Measurements from ENCODE around the gene ATP8B4.

The ATP8B4 gene

DNA sequence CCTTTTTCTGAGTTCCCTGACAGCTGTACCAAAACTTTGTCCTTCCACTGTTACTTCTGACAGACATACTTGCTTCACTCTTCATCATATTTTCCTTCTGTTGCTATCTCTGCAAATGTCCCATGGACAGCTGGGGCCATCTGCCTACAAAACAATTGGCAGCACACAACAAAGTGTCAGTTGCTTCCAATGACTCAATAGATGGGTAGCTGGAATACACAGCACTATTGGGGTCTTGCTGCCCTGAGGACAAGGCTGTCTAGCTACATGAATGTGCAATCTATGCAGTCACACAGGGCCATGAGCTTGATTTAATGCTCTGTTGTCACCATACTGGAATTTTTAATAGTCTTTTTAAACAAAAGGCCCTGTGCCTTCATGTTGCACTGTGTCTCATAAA lies 305.4 kb downstream of the ATP8B4 start:
- no peak for DNase-seq (ENCODE audit: low spot score)

DNA sequence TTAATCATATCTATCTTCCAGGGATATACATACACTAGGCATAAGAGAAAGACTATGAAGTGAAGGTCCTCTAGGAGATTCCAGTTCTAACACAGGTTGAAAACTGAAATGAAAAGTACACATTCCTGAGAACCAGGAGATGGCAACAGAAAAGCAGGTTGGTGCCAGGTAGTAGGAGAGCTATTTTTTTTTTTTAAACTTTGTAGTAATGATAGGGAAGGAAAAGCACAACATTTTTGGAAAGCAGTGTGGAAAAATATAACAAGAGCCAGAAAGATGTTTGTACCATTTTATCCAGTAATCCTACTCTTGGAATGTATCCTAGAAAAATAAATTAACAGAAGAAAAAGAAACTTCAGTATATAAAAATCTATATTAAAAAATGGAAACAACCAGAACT lies 308.3 kb downstream of the ATP8B4 start:
- no peak for DNase-seq (ENCODE audit: low spot score)

DNA sequence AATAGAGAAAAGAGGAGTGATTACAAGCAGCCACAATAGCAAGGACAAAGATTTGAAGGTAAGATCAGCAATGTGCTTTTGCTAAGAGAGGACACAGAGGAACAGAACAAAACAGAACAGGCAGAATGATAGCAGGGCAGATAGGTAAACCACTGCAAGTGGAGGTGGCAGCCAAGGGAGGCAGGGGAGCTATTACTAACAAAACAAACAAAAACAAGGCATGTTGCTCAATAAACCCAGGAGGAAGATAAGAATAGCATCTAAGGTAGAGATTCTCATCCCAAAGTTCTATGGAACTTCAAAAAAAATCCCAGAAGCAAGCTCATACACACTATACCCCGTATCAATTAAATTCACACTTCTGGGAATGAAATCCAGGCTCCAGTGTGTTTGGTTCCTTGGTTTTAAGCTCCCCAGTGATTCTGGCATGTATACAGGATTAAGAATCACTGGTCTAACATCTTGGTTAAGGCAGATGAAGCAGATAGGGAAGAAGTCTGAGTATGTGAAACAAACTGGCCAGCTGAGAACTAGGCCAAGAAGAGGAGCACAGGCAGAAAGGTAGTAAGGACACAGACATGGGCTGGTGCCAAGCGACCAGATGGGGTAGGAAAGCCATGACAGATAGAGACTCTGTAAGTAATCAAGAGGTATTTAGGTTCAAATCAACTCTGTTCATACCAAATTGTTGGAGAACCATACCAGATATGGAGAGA lies 309.0 kb downstream of the ATP8B4 start:
- no peak for DNase-seq (ENCODE audit: low spot score)

DNA sequence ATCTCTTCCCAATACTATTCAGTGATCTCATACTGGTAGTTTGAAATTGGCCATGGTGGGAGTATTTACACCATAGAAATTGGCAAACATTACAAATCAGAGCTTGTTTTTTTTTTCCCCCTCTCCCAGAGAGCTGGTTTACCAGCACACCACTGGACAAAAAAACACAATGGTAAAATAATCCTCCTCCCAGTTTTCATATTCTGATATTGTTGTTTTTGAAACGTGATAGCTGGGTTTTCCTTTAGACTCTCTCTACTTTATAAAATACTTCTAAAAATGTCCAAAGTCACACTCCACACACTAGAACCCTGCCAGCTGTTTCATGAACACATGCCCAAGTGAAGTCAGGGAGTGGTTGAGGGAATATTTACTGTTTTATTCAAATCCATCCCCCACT lies 310.7 kb downstream of the ATP8B4 start:
- no peak for DNase-seq (ENCODE audit: low spot score)

All from hematopoietic multipotent progenitor cell treated with erythropoietin and hydrocortisone succinate and interleukin-3 and kit ligand, for 17 days (in vitro differentiated cells).